Suprapubic skin (tissue), 4 donors: ENCODE results near the gene TSPAN17. TPM values are rescaled to one million over a fixed set of nuclear protein-coding genes. Genes with fewer than 3 reads are reported as not detected.

ENCODE experiments used
- DNase-seq, 2 donors: peaks; one replicate each; pipeline ENCODE4 v3.0.0-alpha.2; 2019; ENCODE audit warnings: low spot score in 2 of 2
- H3K27ac ChIP-seq: fragments of 200-600 bp; sonication (generic); one replicate; pipeline ENCODE4 v1.5.1; 2019
- H3K27me3 ChIP-seq: fragments of 200-600 bp; sonication (generic); one replicate; pipeline ENCODE4 v1.5.1; 2019
- H3K36me3 ChIP-seq: fragments of 200-600 bp; sonication (generic); one replicate; pipeline ENCODE4 v1.5.1; 2019
- H3K4me1 ChIP-seq: fragments of 200-600 bp; sonication (generic); one replicate; pipeline ENCODE4 v1.5.1; 2019
- H3K4me3 ChIP-seq: fragments of 200-600 bp; sonication (generic); one replicate; pipeline ENCODE4 v1.5.1; 2019; ENCODE audit warnings: mild to moderate bottlenecking
- H3K9me3 ChIP-seq: fragments of 200-600 bp; sonication (generic); one replicate; pipeline ENCODE4 v1.5.1; 2019
- CTCF ChIP-seq, 2 donors: fragments of 200-600 bp in 1 of 2; fragments of 450-650 bp in 1 of 2; sonication (generic) in 1 of 2; IDR thresholded peaks; one replicate each; pipeline ENCODE4 v1.5.1; 2016 to 2019; ENCODE audit warnings: antibody characterized with exemption in 2 of 2, mild to moderate bottlenecking in 1 of 2, moderate library complexity in 1 of 2
- EP300 ChIP-seq: sonication (generic); formaldehyde crosslinking; IDR thresholded peaks from one replicate; pipeline ENCODE4 v1.6.1; 2017; ENCODE audit warnings: antibody characterized with exemption
- POLR2A ChIP-seq, 2 donors: fragments of 450-650 bp; IDR thresholded peaks; one replicate each; pipeline ENCODE4 v1.6.1; 2017; ENCODE audit warnings: antibody characterized with exemption in 2 of 2, mild to moderate bottlenecking in 2 of 2, moderate library complexity in 2 of 2
- POLR2AphosphoS5 ChIP-seq, 3 donors: sonication (generic); formaldehyde crosslinking; IDR thresholded peaks; one replicate each; pipeline ENCODE4 v1.6.1; 2017; ENCODE audit warnings: antibody characterized with exemption in 3 of 3
- WGBS: methylation state at CpG from one replicate; pipeline ENCODE4 v1.1.5; 2018; 5-methylcytosine and 5-hydroxymethylcytosine counted together
- total RNA-seq, 4 donors: library from RNA; depleted of rRNA; stranded (reverse); fragments of >200 nt; gene quantifications; one replicate each; pipeline ENCODE4 v1.1.0, GENCODE V29; 2016

Gene TSPAN17
- total RNA-seq, 4 donors from 2014 or later: 14.6 to 22.3 (median 17.7) TPM

- Histone ChIP-seq H3K4me1 (peaks cover 9% of the 10 kb centered on the region), H3K27me3 (peaks cover 13% of the 10 kb centered on the region), H3K9me3 (no peaks in the 10 kb centered on the region), H3K36me3 (peaks cover 34% of the 10 kb centered on the region), H3K27ac (no peak overlapping the region), H3K4me3 (no peak overlapping the region)
- DNase-seq: no peak
- 43% methylated on average over 14 of the region's 14 CpGs for WGBS
- TF ChIP-seq CTCF (IDR thresholded peaks at IDR 0.05): peak; percentile 26 to 91
- no peak for TF ChIP-seq POLR2AphosphoS5 (IDR thresholded peaks at IDR 0.05)
Measured at GRCh38 chr5:176658007-176658599, 10.8 kb downstream of the TSPAN17 start.

- WGBS: 75% methylated on average over 11 of the region's 11 CpGs
- Histone ChIP-seq H3K9me3 (no peaks in the 10 kb centered on the region), H3K4me1 (peaks cover 9% of the 10 kb centered on the region), H3K4me3 (no peak overlapping the region), H3K36me3 (peaks cover 30% of the 10 kb centered on the region), H3K27ac (no peak overlapping the region), H3K27me3 (peaks cover 19% of the 10 kb centered on the region)
- no peak for DNase-seq
- TF ChIP-seq POLR2A (IDR thresholded peaks at IDR 0.05): no peak
- TF ChIP-seq EP300: no peak
- TF ChIP-seq POLR2AphosphoS5 (IDR thresholded peaks at IDR 0.05): no peak
- TF ChIP-seq CTCF (IDR thresholded peaks at IDR 0.05): no peak
Measured at GRCh38 chr5:176658817-176659511, 11.7 kb downstream of the TSPAN17 start.

DNA sequence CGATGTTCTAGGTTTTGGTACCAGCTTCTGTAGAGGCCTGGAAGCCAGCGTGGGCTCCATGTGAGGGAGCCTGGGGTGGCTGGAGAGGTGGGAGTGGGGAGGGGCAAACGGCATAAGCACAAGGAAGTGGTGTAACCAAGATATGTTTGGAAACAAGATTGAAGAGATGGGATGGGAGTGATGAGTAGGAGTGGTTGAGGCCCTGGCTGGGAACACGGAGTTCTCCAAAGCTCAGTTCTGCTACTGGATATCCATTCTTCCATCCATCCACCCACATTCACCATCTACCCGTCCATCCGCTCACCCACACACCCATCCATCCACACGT is 12.2 kb downstream of the TSPAN17 start:
- TF ChIP-seq EP300: no peak
- no peak for TF ChIP-seq POLR2A (IDR thresholded peaks at IDR 0.05)
- TF ChIP-seq POLR2AphosphoS5 (IDR thresholded peaks at IDR 0.05): no peak
- no peak for TF ChIP-seq CTCF (IDR thresholded peaks at IDR 0.05)
- no peak overlapping the region for H3K4me3 ChIP-seq
- peaks cover 9% of the 10 kb centered on the region for H3K4me1 ChIP-seq
- H3K27me3 ChIP-seq: peaks cover 23% of the 10 kb centered on the region
- WGBS: 76% methylated on average over 7 of the region's 7 CpGs
- DNase-seq: no peak
- peaks cover 25% of the 10 kb centered on the region for H3K36me3 ChIP-seq
- no peaks in the 10 kb centered on the region for H3K9me3 ChIP-seq
- H3K27ac ChIP-seq: no peak overlapping the region

DNA sequence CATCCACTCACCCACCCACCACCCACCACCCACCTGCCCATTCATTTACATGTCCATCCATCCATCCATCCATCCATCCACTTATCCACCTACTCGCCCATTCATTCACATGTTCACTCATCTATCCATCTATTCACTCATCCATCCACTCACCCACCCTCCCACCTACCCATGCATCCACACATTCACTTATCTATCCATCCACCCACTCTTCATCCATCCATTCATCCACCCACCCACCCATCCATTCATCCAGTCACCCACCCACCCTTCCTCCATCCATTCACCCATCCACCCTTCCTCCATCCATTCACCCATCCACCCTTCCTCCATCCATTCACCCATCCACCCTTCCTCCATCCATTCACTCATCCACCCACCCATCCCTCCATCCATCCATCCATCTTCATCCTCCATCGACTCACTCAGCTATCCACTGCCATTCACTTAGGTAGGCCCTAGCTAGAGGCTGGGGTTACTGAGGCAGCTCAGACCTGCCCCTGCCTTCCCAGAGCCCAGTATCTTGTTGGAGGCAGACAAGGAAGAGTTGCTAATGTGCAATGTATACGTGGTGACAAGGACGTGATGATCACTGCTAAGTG is 12.7 kb downstream of the TSPAN17 start:
- TF ChIP-seq CTCF (IDR thresholded peaks at IDR 0.05) (no peak), POLR2A (IDR thresholded peaks at IDR 0.05) (no peak), POLR2AphosphoS5 (IDR thresholded peaks at IDR 0.05) (no peak), EP300 (no peak)
- Histone ChIP-seq H3K27ac (no peak overlapping the region), H3K4me1 (peaks cover 9% of the 10 kb centered on the region), H3K4me3 (no peak overlapping the region), H3K36me3 (peaks cover 24% of the 10 kb centered on the region), H3K27me3 (peaks cover 28% of the 10 kb centered on the region), H3K9me3 (no peaks in the 10 kb centered on the region)
- 93% methylated on average over 4 of the region's 4 CpGs for WGBS
- DNase-seq: no peak

GRCh38 chr5:176660530-176660859 is 13.2 kb downstream of the TSPAN17 start:
- DNase-seq: no peak
- H3K36me3 ChIP-seq: peaks cover 19% of the 10 kb centered on the region
- no peak overlapping the region for H3K4me3 ChIP-seq
- H3K9me3 ChIP-seq: no peaks in the 10 kb centered on the region
- H3K27me3 ChIP-seq: peaks cover 33% of the 10 kb centered on the region
- H3K27ac ChIP-seq: no peak overlapping the region
- H3K4me1 ChIP-seq: peaks cover 9% of the 10 kb centered on the region
- WGBS: 67% methylated on average over 1 of the region's 1 CpG
- TF ChIP-seq POLR2A (IDR thresholded peaks at IDR 0.05) (no peak), CTCF (IDR thresholded peaks at IDR 0.05) (no peak), POLR2AphosphoS5 (IDR thresholded peaks at IDR 0.05) (no peak), EP300 (no peak)
